Progenitor cell of endocrine pancreas (in vitro differentiated cells): Measurements from ENCODE around the gene MINAR1. TPM values are rescaled to one million over a fixed set of nuclear protein-coding genes. Genes with fewer than 3 reads are reported as not detected.

ENCODE experiments used
- DNase-seq: peaks from one replicate; pipeline ENCODE4 v3.0.0; 2021; ENCODE audit warnings: low spot score; ENCODE audit not compliant: unreplicated experiment
- H3K27ac Mint-ChIP-seq: 2 replicates; pipeline ENCODE4 v1.8.0; 2021; ENCODE audit warnings: mild to moderate bottlenecking, moderate library complexity, mixed read lengths
- H3K27me3 Mint-ChIP-seq: 2 replicates; pipeline ENCODE4 v1.8.0; 2021; ENCODE audit warnings: mixed read lengths
- H3K36me3 Mint-ChIP-seq: 2 replicates; pipeline ENCODE4 v1.8.0; 2022; ENCODE audit warnings: mixed read lengths; ENCODE audit not compliant: insufficient read depth
- H3K4me1 Mint-ChIP-seq: 2 replicates; pipeline ENCODE4 v1.8.0; 2021; ENCODE audit warnings: low read depth, mixed read lengths
- H3K4me3 Mint-ChIP-seq: 2 replicates; pipeline ENCODE4 v1.8.0; 2021; ENCODE audit warnings: low read depth, mild to moderate bottlenecking, moderate library complexity, mixed read lengths
- H3K9me3 Mint-ChIP-seq: 2 replicates; pipeline ENCODE4 v1.8.0; 2021; ENCODE audit warnings: low read depth, mixed read lengths
- total RNA-seq: library from RNA; stranded (reverse); gene quantifications from 2 replicates; pipeline ENCODE4 v1.2.1, GENCODE V29; 2021
- TF ChIP-seq, protein P1 (sequence below): fragments of 200-600 bp; sonication (generic); IDR thresholded peaks from one replicate; pipeline ENCODE4 v1.5.0; 2021; ENCODE audit warnings: antibody characterized with exemption, mild to moderate bottlenecking; ENCODE audit not compliant: unreplicated experiment

MINAR1 gene
- total RNA-seq, 1 donor from 2014 or later, result 1.8 TPM

DNA sequence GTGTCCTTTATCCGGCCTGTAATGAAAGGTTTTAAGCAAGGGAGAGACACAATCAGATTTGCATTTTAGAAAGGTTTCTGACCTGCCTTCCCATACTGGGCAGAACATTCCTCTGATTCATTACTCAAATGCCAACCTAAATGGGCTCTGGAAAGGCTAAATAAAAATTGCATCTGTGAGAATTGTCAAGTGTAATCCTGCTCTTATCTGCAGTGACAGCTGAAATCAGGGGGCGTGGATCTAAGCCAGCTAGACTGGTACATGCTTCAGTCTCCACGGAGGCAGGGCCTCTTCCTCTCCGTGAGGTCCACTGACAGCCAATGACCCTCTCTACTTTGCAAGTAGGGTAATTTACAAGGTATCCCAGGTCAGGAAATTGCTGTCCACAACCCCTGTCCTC, 32.5 kb upstream of the MINAR1 start:
- Mint-ChIP-seq H3K36me3 (no peaks in the 10 kb centered on the region), H3K27ac (no peak overlapping the region), H3K4me1 (peaks cover 1% of the 10 kb centered on the region), H3K4me3 (no peak overlapping the region), H3K9me3 (no peaks in the 10 kb centered on the region), H3K27me3 (peaks cover 11% of the 10 kb centered on the region)
- TF ChIP-seq, protein P1, sequence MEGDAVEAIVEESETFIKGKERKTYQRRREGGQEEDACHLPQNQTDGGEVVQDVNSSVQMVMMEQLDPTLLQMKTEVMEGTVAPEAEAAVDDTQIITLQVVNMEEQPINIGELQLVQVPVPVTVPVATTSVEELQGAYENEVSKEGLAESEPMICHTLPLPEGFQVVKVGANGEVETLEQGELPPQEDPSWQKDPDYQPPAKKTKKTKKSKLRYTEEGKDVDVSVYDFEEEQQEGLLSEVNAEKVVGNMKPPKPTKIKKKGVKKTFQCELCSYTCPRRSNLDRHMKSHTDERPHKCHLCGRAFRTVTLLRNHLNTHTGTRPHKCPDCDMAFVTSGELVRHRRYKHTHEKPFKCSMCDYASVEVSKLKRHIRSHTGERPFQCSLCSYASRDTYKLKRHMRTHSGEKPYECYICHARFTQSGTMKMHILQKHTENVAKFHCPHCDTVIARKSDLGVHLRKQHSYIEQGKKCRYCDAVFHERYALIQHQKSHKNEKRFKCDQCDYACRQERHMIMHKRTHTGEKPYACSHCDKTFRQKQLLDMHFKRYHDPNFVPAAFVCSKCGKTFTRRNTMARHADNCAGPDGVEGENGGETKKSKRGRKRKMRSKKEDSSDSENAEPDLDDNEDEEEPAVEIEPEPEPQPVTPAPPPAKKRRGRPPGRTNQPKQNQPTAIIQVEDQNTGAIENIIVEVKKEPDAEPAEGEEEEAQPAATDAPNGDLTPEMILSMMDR, result no peak
- no peak for DNase-seq

DNA sequence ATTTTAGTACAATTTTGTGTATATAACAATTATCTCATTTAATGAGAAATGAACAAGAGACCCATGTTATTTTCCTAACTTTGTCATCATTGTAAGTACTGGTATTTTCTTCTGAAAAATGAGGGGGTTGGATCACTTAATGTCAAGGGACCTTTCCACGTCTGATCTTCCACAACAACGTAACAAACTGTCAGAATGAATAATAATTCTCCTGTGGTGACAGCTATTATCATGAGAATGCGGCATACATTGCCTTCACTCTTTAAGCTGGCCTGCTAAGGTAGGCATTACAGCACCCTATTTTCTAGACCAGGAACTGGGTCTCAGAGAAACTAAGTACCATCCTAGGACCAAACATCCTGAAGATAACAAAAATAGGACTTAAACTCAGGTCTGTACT, 31.5 kb upstream of the MINAR1 start:
- peaks cover 11% of the 10 kb centered on the region for H3K27me3 Mint-ChIP-seq
- peaks cover 1% of the 10 kb centered on the region for H3K4me1 Mint-ChIP-seq
- H3K36me3 Mint-ChIP-seq, result no peaks in the 10 kb centered on the region
- no peaks in the 10 kb centered on the region for H3K9me3 Mint-ChIP-seq
- no peak for DNase-seq
- no peak overlapping the region for H3K4me3 Mint-ChIP-seq
- no peak overlapping the region for H3K27ac Mint-ChIP-seq
- TF ChIP-seq, protein P1, result no peak

DNA sequence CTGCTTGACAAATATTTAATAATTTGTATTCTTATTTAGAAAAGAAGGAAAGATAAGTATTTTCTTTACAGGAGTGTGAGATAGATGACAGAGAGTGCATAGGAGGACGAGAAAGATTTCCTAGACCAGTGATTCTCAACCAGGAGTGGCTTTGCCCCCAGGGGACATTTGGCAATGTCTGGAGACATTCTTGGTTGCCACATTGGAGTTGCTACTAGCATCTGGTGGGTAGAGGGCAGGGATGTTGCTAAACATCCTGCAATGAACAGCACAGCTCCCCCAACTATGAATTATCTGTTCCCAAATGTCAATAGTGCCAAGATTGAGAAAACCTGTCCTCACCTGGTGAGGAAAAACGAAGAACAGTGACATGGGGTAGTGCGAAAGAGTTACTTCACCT, 30.8 kb upstream of the MINAR1 start:
- no peak for DNase-seq
- H3K36me3 Mint-ChIP-seq, result no peaks in the 10 kb centered on the region
- no peak overlapping the region for H3K4me3 Mint-ChIP-seq
- H3K27me3 Mint-ChIP-seq, result peaks cover 11% of the 10 kb centered on the region
- no peaks in the 10 kb centered on the region for H3K9me3 Mint-ChIP-seq
- H3K4me1 Mint-ChIP-seq, result peaks cover 5% of the 10 kb centered on the region
- H3K27ac Mint-ChIP-seq, result no peak overlapping the region
- TF ChIP-seq, protein P1, result no peak

DNA sequence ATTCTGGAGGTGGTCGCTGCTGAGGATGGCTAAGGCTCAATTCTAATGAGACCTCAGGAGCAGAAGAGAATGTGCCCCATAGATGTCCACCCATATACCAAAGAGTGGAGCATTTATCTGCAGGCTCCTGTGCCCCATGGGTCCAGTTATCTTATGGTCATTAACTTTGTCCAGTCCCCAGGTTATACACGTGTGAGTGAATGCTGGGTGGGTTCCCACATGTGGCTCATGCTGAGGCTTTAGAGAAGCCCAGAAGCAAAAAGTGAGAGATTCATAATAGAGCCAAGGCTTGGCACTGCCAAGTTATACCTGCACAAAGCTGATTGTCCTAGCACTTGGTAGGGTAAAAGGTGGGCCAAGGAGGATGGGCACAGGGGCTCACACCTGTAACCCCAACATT, 30.0 kb upstream of the MINAR1 start:
- no peaks in the 10 kb centered on the region for H3K36me3 Mint-ChIP-seq
- TF ChIP-seq, protein P1, result no peak
- peaks cover 6% of the 10 kb centered on the region for H3K4me1 Mint-ChIP-seq
- DNase-seq, result no peak
- no peak overlapping the region for H3K4me3 Mint-ChIP-seq
- no peak overlapping the region for H3K27ac Mint-ChIP-seq
- H3K27me3 Mint-ChIP-seq, result peaks cover 11% of the 10 kb centered on the region
- H3K9me3 Mint-ChIP-seq, result no peaks in the 10 kb centered on the region

DNA sequence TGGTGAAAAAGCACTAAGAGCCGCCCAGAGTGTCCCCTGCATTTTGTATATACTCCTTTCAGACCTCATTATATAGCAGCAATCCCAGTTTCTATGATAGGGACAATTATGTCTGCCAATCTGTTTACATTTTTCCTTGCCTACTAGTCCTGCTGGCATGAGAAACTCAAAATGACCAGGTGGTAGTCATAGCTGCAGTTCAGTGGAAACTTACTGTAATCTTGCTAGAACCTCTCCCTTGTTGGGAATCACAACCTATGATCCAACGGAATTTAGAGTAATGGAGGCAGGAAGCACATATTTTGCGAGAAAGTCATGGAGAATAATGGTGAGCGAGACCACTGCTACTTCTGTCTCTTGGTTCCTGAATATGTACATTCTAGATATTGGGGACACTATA, 28.6 kb upstream of the MINAR1 start:
- Mint-ChIP-seq H3K36me3 (no peaks in the 10 kb centered on the region), H3K4me3 (no peak overlapping the region), H3K27ac (no peak overlapping the region), H3K27me3 (peaks cover 15% of the 10 kb centered on the region), H3K4me1 (peaks cover 6% of the 10 kb centered on the region), H3K9me3 (no peaks in the 10 kb centered on the region)
- DNase-seq, result no peak
- TF ChIP-seq, protein P1, result no peak
